Measurements from ENCODE around the gene HEY2.

The HEY2 gene

GRCh38 chr6:125808060-125808459 lies 58.6 kb downstream of the HEY2 start:
- Histone ChIP-seq H3K27me3 (ENCODE audit: control insufficient read depth, insufficient read depth, low read length) (no peaks in the 10 kb centered on the region), H3K4me3 (ENCODE audit: low read length) (no peak overlapping the region), H3K4me1 (ENCODE audit: control insufficient read depth, insufficient read depth, low read length) (peaks cover 23% of the 10 kb centered on the region), H3K9me3 (ENCODE audit: control insufficient read depth, low read length) (no peaks in the 10 kb centered on the region), H3K36me3 (ENCODE audit: control insufficient read depth, insufficient read depth, low read length) (no peaks in the 10 kb centered on the region), H3K9ac (ENCODE audit: low read length) (no peak overlapping the region)

GRCh38 chr6:125808591-125808990 lies 59.2 kb downstream of the HEY2 start:
- Histone ChIP-seq H3K9ac (ENCODE audit: low read length) (no peak overlapping the region), H3K27me3 (ENCODE audit: control insufficient read depth, insufficient read depth, low read length) (no peaks in the 10 kb centered on the region), H3K9me3 (ENCODE audit: control insufficient read depth, low read length) (no peaks in the 10 kb centered on the region), H3K4me1 (ENCODE audit: control insufficient read depth, insufficient read depth, low read length) (peaks cover 25% of the 10 kb centered on the region), H3K4me3 (ENCODE audit: low read length) (no peak overlapping the region), H3K36me3 (ENCODE audit: control insufficient read depth, insufficient read depth, low read length) (no peaks in the 10 kb centered on the region)

- Histone ChIP-seq H3K4me1 (ENCODE audit: control insufficient read depth, insufficient read depth, low read length) (peaks cover 31% of the 10 kb centered on the region), H3K36me3 (ENCODE audit: control insufficient read depth, insufficient read depth, low read length) (no peaks in the 10 kb centered on the region), H3K27me3 (ENCODE audit: control insufficient read depth, insufficient read depth, low read length) (no peaks in the 10 kb centered on the region), H3K4me3 (ENCODE audit: low read length) (no peak overlapping the region), H3K9ac (ENCODE audit: low read length) (no peak overlapping the region), H3K9me3 (ENCODE audit: control insufficient read depth, low read length) (no peaks in the 10 kb centered on the region)
Measured at GRCh38 chr6:125809570-125810170, 60.2 kb downstream of the HEY2 start.

- H3K36me3 ChIP-seq (ENCODE audit: control insufficient read depth, insufficient read depth, low read length), result no peaks in the 10 kb centered on the region
- H3K4me3 ChIP-seq (ENCODE audit: low read length), result no peak overlapping the region
- H3K4me1 ChIP-seq (ENCODE audit: control insufficient read depth, insufficient read depth, low read length), result peaks cover 31% of the 10 kb centered on the region
- no peaks in the 10 kb centered on the region for H3K9me3 ChIP-seq (ENCODE audit: control insufficient read depth, low read length)
- H3K27me3 ChIP-seq (ENCODE audit: control insufficient read depth, insufficient read depth, low read length), result no peaks in the 10 kb centered on the region
- no peak overlapping the region for H3K9ac ChIP-seq (ENCODE audit: low read length)
Measured at GRCh38 chr6:125810445-125810844, 61.0 kb downstream of the HEY2 start.

Data from mucosa of stomach (tissue), 1 donor.